ENCODE data around the gene TUB.

- TF ChIP-seq MAX (IDR thresholded peaks at IDR 0.05): no peak
- TF ChIP-seq CTCF (IDR thresholded peaks at IDR 0.05; ENCODE audit: control extremely low read depth in 1 of 3, insufficient read depth in 1 of 3, low read depth in 1 of 3, low read length in 3 of 3): peak; percentile 54 to 75 (median 73)
- no peak for TF ChIP-seq ZNF274 (IDR thresholded peaks at IDR 0.05; ENCODE audit: borderline replicate concordance, extremely low read depth, low read length)
- TF ChIP-seq SP2 (IDR thresholded peaks at IDR 0.05; ENCODE audit: low read length): no peak
- TF ChIP-seq EGR1 (IDR thresholded peaks at IDR 0.05; ENCODE audit: borderline replicate concordance, low read depth, low read length): no peak
- TF ChIP-seq JUN (IDR thresholded peaks at IDR 0.05; ENCODE audit: low read depth, low read length): no peak
- TF ChIP-seq BRCA1 (IDR thresholded peaks at IDR 0.05; ENCODE audit: low read depth, low read length): no peak
- no peak for TF ChIP-seq SIRT6 (IDR thresholded peaks at IDR 0.05; ENCODE audit: low read length)
These were observed 18.4 kb downstream of the TUB start for GRCh38 chr11:8099291-8099899.
